Skeletal muscle tissue (tissue), 5 donors: ENCODE measurements around the gene TSTD1. TPM values are rescaled to one million over a fixed set of nuclear protein-coding genes. Genes with fewer than 3 reads are reported as not detected.
"Not testable (repeated sequence)": the region's sequence is repeated elsewhere in the genome, so short reads cannot be mapped to it uniquely, and the experiment has no call there.

Experiments used
- H3K27ac ChIP-seq: one replicate; pipeline ENCODE4 v1.7.0; 2013; ENCODE audit warnings: mild to moderate bottlenecking, low read depth, low read length, inconsistent platforms
- H3K27me3 ChIP-seq, 3 donors: one replicate each; pipeline ENCODE4 v1.7.0; 2013; ENCODE audit warnings: low read length in 3 of 3; ENCODE audit not compliant: control insufficient read depth in 3 of 3, insufficient read depth in 3 of 3
- H3K36me3 ChIP-seq, 3 donors: one replicate each; pipeline ENCODE4 v1.7.0; 2013; ENCODE audit warnings: low read length in 3 of 3; ENCODE audit not compliant: control insufficient read depth in 3 of 3, insufficient read depth in 3 of 3
- H3K4me1 ChIP-seq, 3 donors: one replicate each; pipeline ENCODE4 v1.7.0; 2013; ENCODE audit warnings: low read length in 3 of 3, mild to moderate bottlenecking in 3 of 3; ENCODE audit not compliant: control insufficient read depth in 3 of 3, insufficient read depth in 3 of 3
- H3K4me3 ChIP-seq, 3 donors: one replicate each; pipeline ENCODE4 v1.7.0; 2013; ENCODE audit warnings: low read length in 3 of 3
- H3K9ac ChIP-seq, 3 donors: one replicate each; pipeline ENCODE4 v1.7.0; 2013; ENCODE audit warnings: low read length in 3 of 3, mild to moderate bottlenecking in 3 of 3, moderate library complexity in 2 of 3, low read depth in 1 of 3
- H3K9me3 ChIP-seq, 3 donors: one replicate each; pipeline ENCODE4 v1.7.0; 2013; ENCODE audit warnings: low read length in 3 of 3; ENCODE audit not compliant: control insufficient read depth in 3 of 3
- small RNA-seq: library from RNA; depleted of rRNA; stranded (forward); fragments of <200 nt; gene quantifications from one replicate; pipeline ENCODE3, GENCODE V24; 2014
- total RNA-seq: library from RNA; depleted of rRNA; stranded (reverse); fragments of >200 nt; gene quantifications from one replicate; pipeline ENCODE4 v1.2.3, GENCODE V29; 2014
- donor health status: Osteomylitis.

The TSTD1 gene
- total RNA-seq, 1 donor from 2014 or later = 27.7 TPM

GRCh38 chr1:160996178-160996577 lies 42.6 kb downstream of the TSTD1 start:
- H3K9ac ChIP-seq = no peak overlapping the region
- no peaks in the 10 kb centered on the region for H3K9me3 ChIP-seq
- H3K4me3 ChIP-seq = no peak overlapping the region
- peaks cover 0 to 3% (median 0%) of the 10 kb centered on the region in 3 donors for H3K4me1 ChIP-seq
- H3K36me3 ChIP-seq = peaks cover 6 to 10% (median 8%) of the 10 kb centered on the region in 3 donors
- H3K27ac ChIP-seq = no peak overlapping the region
- H3K27me3 ChIP-seq = no peaks in the 10 kb centered on the region

GRCh38 chr1:160993544-160994193 lies 45.1 kb downstream of the TSTD1 start:
- Histone ChIP-seq H3K4me3 (no peak overlapping the region), H3K4me1 (peaks cover 0 to 3% (median 2%) of the 10 kb centered on the region in 3 donors), H3K36me3 (peaks cover 0 to 2% (median 0%) of the 10 kb centered on the region in 3 donors), H3K9me3 (no peaks in the 10 kb centered on the region), H3K9ac (no peak overlapping the region), H3K27ac (no peak overlapping the region), H3K27me3 (no peaks in the 10 kb centered on the region)

GRCh38 chr1:160992036-160992435 lies 46.7 kb downstream of the TSTD1 start:
- not testable (repeated sequence) for H3K27me3 ChIP-seq, H3K36me3 ChIP-seq, H3K27ac ChIP-seq, H3K9ac ChIP-seq, H3K9me3 ChIP-seq, H3K4me1 ChIP-seq, H3K4me3 ChIP-seq

Small RNA genes lying within 50 kb of the gene (small RNA-seq; reads per million reads assigned to genes)
- not detected for gene AL591806.2

Other genes starting within 250 kb of the TSTD1 start
- not detected for gene LY9, start 242.8 kb downstream of the TSTD1 start, total RNA-seq
- 1.6 TPM for gene CD244, start 176.1 kb downstream of the TSTD1 start, total RNA-seq
- not detected for gene ITLN1, start 153.8 kb downstream of the TSTD1 start, total RNA-seq
- not detected for gene ITLN2, start 84.2 kb downstream of the TSTD1 start, total RNA-seq
- gene F11R, start 17.8 kb downstream of the TSTD1 start, total RNA-seq = 10.4 TPM
- gene USF1, start 7.0 kb upstream of the TSTD1 start, total RNA-seq = 66.3 TPM
- gene ARHGAP30, start 30.9 kb upstream of the TSTD1 start, total RNA-seq = 4.2 TPM
- gene NECTIN4, start 50.6 kb upstream of the TSTD1 start, total RNA-seq = not detected
- gene KLHDC9, start 59.4 kb upstream of the TSTD1 start, total RNA-seq = not detected
- gene PFDN2, start 79.1 kb upstream of the TSTD1 start, total RNA-seq = 36.5 TPM
- gene NIT1, start 79.1 kb upstream of the TSTD1 start, total RNA-seq = 16.2 TPM
- 19.8 TPM for gene DEDD, start 93.7 kb upstream of the TSTD1 start, total RNA-seq
- 133 TPM for gene UFC1, start 115.0 kb upstream of the TSTD1 start, total RNA-seq
- 6.8 TPM for gene USP21, start 120.5 kb upstream of the TSTD1 start, total RNA-seq
- gene PPOX, start 127.5 kb upstream of the TSTD1 start, total RNA-seq = 13.6 TPM
- 11.0 TPM for gene B4GALT3, start 138.5 kb upstream of the TSTD1 start, total RNA-seq
- 4.7 TPM for gene ADAMTS4, start 160.1 kb upstream of the TSTD1 start, total RNA-seq
- 147 TPM for gene NDUFS2, start 163.4 kb upstream of the TSTD1 start, total RNA-seq
- 16.2 TPM for gene FCER1G, start 176.3 kb upstream of the TSTD1 start, total RNA-seq
- gene APOA2, start 184.7 kb upstream of the TSTD1 start, total RNA-seq = 6.8 TPM
- gene TOMM40L, start 187.1 kb upstream of the TSTD1 start, total RNA-seq = 10.4 TPM
- not detected for gene NR1I3, start 199.2 kb upstream of the TSTD1 start, total RNA-seq
- gene PCP4L1, start 219.8 kb upstream of the TSTD1 start, total RNA-seq = 0.52 TPM